GM19372 (cell line): Measurements from ENCODE around the gene SESN3.
A peak's percentile ranks its signal among the peaks of the same experiment; 100 is the strongest.
"Not testable (repeated sequence)": the region's sequence is repeated elsewhere in the genome, so short reads cannot be mapped to it uniquely, and the experiment has no call there.

ENCODE experiments used
- ATAC-seq: cut with Tn5 transposase; IDR thresholded peaks from one replicate; pipeline ENCODE4 v1.9.1; 2021; ENCODE audit warnings: mild to moderate bottlenecking, low read depth, moderate library complexity; ENCODE audit not compliant: unreplicated experiment

SESN3 gene

GRCh38 chr11:95154514-95154913 lies 76.5 kb downstream of the SESN3 start:
- ATAC-seq, result no peak

DNA sequence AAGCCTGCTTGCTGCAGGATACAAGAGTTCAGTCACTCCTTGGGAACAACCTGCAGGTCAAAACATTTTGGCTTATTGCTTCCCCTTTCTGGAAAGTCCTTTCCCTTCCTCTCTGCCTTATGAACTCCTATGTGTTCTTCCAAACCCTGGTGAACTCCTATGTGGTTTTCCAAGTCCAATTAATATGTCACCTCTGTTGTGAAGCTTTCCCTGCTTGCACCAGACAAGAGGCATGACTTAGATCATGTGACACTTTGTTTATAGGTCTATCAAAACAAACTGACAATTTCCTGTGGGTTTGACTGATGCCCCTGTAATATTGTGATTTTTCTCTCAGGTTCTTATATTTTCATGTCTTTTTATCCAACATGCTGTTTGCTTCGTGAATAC lies 77.2 kb downstream of the SESN3 start:
- no peak for ATAC-seq

DNA sequence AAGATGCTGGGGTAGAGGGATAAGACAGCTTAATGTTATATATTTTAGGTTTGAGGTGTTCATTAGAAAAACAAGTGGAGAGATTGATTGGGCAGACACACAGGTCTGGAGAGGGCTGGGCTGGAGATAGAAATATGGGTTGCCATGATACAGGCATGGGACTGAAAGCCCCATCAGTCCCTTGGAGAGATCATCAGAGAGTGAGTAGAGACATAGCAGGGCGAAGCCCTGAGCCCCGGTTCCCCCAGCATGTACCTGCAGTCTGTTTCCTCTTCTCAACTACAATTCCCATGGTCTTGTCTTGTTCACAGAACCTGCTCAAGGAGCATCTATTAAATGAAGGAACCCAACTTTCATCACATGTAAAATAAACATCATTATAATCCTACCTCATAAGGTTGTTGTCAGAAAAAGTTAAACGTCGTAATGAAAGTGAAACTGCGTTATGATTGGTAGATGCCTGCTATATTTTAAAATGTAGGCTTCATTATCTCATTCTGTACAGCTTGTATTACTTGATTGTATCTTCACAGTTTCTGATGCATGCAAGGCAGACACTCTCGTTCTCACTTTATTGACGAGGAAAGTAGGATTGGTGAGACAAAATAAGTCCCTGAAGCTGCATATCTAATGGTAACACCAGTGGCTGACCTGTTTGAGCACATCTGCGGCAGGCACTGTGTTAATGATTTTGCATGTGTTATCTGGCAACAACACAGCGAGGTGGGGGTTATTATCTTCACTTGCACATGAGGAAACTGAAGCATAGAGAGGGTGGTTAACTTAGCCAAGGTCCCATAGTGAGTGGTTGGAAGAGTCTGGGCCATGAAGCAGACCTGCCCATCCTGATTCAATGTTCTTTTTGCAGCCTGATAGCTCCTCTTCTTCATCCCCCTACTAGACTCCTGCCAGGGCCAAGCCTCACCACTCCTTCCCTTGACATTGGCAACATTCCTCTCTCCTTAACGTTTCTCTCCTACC lies 77.8 kb downstream of the SESN3 start:
- ATAC-seq, result no peak

DNA sequence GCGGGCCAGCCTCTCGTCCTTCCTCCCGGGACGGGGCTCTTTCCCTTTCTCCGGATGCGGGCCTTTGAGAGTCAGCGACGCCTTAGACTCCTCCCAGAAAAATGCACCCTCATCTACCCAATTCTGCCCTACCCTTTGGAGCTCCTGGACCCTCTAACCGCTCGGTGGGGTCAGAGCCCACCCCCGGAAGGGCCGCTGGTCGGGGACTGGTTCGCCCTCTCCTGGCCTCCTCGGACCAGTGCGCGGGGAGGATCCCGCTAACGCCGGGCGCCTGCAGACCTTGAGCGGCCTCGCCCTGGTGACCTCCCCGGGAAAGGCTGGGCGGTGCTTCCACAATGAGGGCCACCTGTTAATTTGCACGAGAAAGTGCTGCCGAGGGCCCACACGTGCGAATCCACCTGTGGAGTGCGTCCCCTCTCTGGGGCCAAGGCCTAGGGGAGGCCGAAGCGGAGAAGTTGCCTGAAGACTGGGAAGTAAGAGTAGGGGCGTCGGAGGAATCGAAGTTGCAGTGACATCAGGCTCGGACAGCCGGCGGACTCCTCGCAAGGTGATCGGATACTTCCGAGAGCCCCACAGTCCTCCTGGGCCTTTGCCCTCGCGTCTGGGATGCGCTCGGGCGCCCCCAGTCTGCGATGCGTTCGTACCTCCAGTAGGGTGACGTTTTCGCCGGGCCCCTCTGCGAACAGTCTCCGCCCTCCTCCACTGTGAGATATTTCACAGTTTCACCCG lies 79.9 kb downstream of the SESN3 start:
- ATAC-seq, result peak; percentile 82

- no peak for ATAC-seq
These were observed 81.2 kb downstream of the SESN3 start for GRCh38 chr11:95149651-95150364.

- ATAC-seq, result no peak
These were observed 82.1 kb downstream of the SESN3 start for GRCh38 chr11:95148938-95149337.

DNA sequence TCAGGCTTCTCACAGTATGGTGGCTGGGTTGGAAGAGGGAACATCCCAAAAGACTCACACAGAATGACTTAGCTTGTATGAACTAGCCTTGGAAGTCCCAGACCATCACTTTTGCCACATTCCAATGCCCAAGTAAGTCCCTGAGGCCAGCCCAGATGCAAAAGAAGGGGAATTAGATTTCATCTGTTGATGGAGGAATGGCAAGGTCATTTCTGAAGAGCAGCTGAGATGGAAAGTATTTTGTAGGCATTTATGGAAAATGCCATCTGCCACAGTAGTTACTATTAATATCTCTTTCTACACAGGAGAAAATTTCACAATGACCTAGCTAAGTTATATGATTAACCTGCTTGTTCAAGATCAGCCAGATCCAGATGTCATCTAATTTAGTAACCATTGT lies 82.6 kb downstream of the SESN3 start:
- no peak for ATAC-seq

DNA sequence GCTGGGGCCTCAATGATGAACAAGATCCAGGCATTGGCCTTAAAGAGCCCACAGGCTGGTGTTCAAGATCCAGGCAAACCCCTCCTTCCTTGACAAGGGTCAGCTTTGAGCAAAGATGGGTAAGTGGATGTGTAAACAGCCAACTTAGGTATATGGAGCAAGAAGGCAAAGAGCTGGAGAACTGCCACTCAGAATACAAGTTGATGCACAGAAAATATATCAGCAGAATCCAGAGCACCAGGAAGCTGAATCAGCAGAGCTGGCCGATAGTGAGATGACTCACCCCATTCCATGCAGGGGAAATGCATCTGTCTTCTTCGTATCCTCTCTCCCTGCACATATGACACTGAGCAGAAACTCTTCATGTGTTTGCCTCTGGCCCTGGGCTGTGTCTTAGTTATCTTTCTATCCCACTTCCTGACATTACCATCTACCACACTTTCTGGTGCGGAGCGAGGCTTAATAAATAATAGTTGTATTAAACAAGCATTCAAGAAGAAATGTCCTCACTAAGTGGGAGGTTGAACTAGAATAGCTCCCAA lies 83.6 kb downstream of the SESN3 start:
- no peak for ATAC-seq

DNA sequence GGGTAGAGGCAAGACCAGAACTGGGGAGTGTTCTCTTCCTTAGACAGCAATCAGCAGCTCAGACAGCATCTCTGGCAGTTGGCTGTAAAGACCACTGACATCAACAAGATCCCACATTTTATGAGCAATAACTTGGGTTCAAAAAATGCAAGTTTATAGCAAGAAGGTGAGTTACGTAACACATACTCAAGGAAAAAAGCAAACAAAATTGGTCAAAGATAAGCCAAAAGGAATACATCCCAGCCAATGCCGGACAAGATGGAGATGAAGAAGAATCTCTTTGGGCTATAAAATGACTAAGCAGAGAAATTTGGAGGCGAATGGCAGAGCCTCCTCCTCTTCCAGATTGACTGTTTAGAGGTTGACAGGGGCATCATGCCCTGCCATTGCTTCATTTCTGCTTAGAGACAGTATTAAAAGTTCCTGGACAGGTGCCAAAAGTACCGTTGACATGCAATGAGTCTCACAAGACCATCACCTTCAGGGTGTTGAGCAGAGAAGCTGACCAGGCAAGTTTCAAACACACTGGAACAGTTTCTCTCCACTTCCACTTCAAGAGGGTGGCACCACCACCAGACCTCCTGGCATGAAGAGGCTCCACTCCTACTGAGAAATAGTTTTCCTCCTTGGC lies 85.5 kb downstream of the SESN3 start:
- ATAC-seq, result no peak

- no peak for ATAC-seq
These were observed 86.4 kb downstream of the SESN3 start for GRCh38 chr11:95144313-95145235.

GRCh38 chr11:95143106-95143681 lies 87.8 kb downstream of the SESN3 start:
- no peak for ATAC-seq

DNA sequence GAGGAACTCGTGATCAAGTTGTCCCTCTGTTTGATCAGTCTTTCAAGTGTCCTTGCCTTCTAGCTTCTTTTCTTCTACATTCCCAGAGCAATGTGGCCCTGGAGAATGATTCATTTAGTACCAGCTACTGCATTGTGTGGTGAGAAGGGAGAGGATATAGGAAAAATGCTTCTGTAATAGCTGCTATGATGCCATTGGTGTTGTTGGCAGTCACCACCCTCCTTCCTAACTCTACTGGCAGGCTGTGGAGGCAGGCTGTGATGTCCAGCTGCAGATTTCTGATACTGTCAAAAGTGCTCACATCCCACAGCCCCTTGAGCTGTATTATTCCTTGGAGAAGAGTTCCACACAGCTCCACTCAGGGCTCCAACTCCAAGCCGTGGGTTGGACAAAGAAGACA lies 88.6 kb downstream of the SESN3 start:
- no peak for ATAC-seq

DNA sequence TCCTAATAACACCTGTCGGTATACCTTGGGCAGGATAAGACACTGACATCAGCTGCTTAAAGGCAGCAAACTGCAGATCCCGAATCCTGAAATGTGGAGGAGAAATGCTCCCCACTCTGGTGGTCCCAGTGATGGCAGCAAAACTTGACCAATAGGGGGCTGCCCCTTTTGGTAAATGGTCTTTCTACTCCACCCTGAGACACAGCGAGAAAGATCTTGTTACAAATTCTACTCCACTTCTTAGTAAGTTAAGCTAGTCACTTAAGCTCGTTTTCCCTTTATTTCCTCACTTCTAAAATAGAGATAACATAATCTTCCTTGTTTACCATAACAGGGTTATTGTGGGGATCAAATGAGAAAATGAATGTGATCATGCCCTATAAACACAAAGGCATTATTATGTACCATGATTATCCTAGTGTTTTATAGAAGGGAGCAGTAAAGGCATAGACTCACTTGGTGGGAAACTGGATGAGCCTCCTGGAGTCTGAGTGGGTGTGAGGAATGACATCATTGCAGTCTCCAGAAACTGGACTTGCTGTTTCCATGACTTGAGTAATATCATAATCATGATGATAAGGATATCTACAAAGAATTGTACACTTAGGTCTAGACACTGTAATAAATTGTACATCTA lies 90.5 kb downstream of the SESN3 start:
- no peak for ATAC-seq

DNA sequence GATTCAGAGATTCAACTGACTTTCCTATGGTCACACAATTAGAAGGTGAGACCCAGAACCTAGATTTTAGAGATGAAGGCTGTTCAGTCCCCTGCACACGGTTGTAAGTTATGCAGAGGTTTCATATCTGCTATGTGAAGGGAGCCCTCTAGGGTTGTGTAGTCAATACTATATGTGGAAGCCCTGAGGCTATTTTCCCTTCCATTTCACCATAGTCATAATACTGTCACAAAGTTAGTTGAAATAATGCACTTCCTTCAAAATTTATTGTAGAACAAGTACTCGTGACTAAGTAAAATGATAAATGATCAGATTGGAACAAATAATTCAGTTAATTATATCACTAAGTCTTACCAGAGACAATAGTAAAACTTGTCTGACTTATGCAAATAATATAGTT lies 92.6 kb downstream of the SESN3 start:
- ATAC-seq, result peak; percentile 88

GRCh38 chr11:95137299-95137698 lies 93.7 kb downstream of the SESN3 start:
- no peak for ATAC-seq

DNA sequence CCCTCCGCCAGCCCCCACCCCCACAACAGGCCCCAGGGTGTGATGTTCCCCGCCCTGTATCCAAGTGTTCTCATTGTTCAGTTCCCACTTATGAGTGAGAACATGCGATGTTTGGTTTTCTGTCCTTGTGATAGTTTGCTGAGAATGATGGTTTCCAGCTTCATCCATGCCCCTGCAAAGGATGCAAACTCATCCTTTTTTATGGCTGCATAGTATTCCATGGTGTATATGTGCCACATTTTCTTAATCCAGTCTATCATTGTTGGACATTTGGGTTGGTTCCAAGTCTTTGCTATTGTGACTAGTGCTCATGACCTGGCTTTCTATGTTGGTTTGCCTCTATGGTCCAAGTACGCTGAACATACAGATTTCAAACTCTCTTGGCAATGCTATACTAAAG lies 94.3 kb downstream of the SESN3 start:
- not testable (repeated sequence) for ATAC-seq

- ATAC-seq, result no peak
These were observed 95.1 kb downstream of the SESN3 start for GRCh38 chr11:95135880-95136279.

DNA sequence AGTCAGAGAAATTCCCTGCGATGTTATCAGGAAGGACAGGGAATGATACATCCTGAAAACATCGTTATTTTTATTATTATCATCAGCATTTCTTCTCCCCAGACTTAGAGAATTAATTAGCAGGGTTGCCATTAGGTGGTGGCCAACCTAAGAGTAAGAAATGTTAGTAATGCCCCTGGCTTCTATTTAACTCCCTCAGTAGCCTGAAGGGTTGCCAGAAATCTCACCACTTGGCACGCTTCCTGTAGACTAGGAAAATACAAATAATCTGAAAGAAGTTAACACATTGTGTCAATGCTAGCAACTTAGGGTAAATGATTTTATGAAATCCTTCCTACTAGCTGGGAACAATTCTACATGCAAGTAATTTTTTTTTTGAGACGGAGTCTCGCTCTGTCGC lies 95.8 kb downstream of the SESN3 start:
- ATAC-seq, result no peak
